C4-2B (cell line): ENCODE results near the gene OXLD1.

Experiments used
- H3K27ac ChIP-seq: fragments of 450-650 bp; 2 replicates; pipeline ENCODE4 v1.5.1; 2017
- ZFX ChIP-seq: fragments of 450-650 bp; IDR thresholded peaks from 2 replicates; pipeline ENCODE4 v1.6.1; 2017
- TF ChIP-seq, protein P1 (sequence below): fragments of 450-650 bp; conservative IDR thresholded peaks from 2 replicates; pipeline ENCODE4 v1.5.1; 2017; ENCODE audit warnings: mild to moderate bottlenecking

Gene OXLD1

DNA sequence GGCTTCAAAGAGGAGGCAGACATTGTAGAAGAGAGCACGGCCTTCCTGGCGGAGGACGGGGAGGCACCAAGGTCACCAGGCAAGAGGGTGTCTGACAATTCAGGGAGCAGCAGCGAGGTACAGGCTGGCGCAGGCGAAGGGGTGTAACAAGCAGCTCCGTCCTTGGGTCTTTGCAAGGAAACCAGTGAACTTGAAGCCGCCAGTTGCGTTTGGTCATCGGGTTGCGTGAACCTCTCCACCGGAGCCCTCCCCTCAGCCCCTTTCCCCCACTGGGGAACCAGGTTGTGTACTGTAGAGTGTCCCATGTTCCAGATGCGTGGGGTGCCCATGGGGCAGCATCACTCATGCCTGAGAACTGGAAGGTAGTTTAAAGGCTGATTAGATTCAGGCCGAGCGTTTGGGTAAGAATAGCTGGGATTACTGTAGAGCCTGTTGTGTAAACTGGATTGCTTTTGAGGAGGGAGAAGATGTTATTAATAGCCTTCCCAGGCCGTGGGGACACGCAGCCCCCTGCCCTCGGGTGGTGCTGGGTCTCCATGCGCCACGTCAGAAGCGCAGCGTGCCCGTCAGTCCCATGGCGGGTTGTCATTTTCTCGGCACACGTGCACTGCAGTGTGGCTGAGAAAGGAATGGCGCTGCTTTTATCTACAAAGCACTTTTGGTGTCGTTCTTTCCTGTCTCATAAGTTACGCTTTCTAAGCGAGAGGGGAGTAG, 39.3 kb upstream of the OXLD1 start:
- no peak overlapping the region for H3K27ac ChIP-seq
- TF ChIP-seq, protein P1, sequence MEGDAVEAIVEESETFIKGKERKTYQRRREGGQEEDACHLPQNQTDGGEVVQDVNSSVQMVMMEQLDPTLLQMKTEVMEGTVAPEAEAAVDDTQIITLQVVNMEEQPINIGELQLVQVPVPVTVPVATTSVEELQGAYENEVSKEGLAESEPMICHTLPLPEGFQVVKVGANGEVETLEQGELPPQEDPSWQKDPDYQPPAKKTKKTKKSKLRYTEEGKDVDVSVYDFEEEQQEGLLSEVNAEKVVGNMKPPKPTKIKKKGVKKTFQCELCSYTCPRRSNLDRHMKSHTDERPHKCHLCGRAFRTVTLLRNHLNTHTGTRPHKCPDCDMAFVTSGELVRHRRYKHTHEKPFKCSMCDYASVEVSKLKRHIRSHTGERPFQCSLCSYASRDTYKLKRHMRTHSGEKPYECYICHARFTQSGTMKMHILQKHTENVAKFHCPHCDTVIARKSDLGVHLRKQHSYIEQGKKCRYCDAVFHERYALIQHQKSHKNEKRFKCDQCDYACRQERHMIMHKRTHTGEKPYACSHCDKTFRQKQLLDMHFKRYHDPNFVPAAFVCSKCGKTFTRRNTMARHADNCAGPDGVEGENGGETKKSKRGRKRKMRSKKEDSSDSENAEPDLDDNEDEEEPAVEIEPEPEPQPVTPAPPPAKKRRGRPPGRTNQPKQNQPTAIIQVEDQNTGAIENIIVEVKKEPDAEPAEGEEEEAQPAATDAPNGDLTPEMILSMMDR: no peak
- TF ChIP-seq ZFX: no peak

DNA sequence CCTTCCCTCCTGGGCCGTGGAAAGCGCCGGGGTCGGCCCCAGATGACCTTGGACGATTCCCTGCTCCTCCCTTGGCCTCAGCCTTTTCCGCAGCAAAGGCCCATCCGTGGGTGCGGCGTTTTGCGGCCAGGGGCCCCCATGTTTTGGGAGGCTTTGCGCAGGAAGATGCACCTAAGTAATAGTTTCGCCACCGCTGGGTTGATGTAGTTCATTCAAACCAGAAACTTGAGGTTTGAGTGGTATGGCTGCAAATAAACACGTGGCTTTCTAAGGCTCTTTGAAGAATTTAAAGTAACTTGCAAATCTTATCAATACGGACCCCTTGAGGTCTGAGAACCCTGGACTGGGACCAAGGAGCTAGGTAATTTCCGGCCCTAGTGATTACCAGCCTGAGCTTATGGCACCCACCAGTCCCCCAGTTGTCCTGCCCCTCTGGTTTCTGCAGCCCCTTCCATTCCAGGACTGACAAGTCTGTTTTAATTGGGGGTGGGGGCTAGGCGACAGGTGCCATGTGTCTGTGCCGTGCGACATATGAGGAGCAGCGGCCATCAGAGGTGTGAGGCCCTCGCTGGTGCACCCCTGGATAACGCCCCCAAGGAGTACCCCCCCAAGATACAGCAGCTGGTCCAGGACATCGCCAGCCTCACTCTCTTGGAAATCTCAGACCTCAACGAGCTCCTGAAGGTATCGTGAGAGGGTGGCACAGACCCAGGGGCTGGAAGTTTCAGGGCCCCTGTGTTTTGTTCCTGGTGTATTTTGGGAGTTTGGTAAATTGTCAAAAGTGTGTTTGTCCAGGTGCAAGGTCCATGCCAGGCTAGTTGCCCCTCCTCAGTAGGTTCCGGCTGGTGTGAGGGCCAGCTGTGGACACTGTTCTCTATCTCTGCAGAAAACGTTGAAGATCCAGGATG, 37.6 kb upstream of the OXLD1 start:
- peak overlapping the region; percentile 99 for H3K27ac ChIP-seq
- peak; percentile 78 for TF ChIP-seq ZFX
- TF ChIP-seq, protein P1: no peak

DNA sequence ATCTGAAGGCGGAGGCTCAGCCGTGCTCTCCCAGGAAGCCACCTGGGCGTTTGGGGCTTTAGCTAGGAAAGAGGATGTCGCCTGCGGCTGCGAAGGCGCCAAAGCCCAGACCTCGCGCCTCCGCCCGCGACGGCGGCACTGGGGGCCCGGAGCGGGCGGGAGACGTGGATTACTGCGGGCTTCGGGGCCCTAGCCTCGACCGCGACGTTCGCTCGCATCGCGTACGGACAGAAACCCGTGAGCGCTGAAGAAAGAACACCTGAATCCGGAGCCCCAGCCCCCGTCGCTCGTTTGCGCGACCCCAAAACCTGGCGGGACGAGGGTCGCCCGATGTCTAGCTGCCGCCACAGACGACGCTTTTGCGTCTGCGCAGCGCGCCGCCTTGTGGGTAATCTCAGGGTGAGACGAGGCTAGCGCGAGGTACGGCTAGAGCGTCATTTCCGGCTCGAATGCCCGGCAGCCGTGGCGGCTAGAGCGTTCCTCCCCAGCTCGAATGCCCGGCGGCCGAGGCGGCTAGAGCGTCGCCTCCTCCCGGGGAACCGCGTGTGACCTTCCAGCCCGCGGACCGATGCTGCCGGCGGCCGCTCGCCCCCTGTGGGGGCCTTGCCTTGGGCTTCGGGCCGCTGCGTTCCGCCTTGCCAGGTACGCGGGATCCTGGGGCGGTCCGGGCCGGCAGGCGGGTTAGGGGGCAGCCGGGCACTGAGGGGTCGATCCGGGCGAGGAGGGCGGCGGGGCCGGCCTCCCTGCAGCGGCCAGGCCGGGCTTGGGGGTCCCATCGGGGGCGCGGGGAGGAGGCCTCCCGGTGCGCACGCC, 36.7 kb upstream of the OXLD1 start, which contains the start of gene MRPL12:
Gene MRPL12 (plus strand): TSS at position 434 of the 813 bp plus-strand sequence. CDS start 135 bp downstream, at position 569.
- TF ChIP-seq ZFX: peak; percentile 84
- TF ChIP-seq, protein P1: no peak
- peak within 1 kb of the TSS; percentile 99 for H3K27ac ChIP-seq

DNA sequence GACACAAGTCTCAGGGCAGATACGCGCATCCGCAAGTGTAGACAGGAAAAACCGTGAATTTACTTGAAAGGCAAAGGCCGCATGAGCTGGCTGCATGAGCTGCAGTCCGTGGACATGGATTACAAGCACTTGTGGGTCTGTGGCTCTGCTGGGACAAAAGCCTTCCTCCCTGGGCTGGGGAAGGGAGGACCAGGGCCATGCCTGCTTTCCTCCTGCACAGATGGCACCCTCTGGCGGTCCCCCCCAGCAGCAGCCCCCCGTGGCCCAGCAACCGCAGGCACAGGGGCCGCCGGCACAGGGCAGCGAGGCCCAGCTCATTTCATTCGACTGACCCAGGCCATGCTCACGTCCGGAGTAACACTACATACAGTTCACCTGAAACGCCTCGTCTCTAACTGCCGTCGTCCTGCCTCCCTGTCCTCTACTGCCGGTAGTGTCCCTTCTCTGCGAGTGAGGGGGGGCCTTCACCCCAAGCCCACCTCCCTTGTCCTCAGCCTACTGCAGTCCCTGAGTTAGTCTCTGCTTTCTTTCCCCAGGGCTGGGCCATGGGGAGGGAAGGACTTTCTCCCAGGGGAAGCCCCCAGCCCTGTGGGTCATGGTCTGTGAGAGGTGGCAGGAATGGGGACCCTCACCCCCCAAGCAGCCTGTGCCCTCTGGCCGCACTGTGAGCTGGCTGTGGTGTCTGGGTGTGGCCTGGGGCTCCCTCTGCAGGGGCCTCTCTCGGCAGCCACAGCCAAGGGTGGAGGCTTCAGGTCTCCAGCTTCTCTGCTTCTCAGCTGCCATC, 35.1 kb upstream of the OXLD1 start:
- no peak for TF ChIP-seq ZFX
- TF ChIP-seq, protein P1: no peak

DNA sequence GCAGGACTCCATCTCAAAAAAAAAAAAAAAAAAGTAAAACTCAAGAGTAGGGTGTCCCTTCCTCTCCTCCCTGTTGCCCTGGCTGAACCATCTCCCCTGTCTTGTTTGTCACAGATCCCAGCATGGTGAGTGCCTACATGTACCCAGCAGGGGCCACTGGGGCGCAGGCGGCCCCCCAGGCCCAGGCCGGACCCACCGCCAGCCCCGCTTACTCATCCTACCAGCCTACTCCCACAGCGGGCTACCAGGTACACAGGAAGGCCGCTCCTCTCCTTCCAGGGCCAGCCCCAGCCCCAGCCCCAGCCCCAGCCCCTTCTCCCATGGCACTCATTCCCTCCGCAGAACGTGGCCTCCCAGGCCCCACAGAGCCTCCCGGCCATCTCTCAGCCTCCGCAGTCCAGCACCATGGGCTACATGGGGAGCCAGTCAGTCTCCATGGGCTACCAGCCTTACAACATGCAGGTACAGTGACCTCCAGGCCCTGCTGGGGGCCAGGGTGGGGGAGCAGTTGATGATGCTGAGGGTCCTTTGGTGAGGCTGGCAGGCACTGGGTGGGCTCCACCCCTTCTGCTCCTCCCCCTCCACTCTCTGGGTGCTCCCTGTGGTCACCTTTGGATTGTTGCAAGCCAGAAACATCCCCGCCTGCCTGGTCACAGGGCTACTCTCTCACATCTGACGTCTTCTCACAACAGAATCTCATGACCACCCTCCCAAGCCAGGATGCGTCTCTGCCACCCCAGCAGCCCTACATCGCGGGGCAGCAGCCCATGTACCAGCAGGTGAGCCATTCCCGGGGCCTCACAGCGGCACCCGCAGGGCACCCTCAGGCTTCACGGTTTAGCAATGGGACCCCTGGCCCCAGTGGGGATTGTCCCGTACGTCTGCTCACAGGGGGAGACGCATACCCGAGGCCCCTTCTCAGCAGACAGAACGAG, 34.2 kb upstream of the OXLD1 start:
- H3K27ac ChIP-seq: no peak overlapping the region
- TF ChIP-seq, protein P1: no peak
- no peak for TF ChIP-seq ZFX

More for the DNA sequence above, 35.1 kb upstream of the OXLD1 start:
- peak overlapping the region; percentile 99 for H3K27ac ChIP-seq
